ENCODE measurements around the gene IGLL5.

- no peak for TF ChIP-seq CTCF (conservative IDR thresholded peaks at IDR 0.05 in 1 of 2, IDR thresholded peaks at IDR 0.05 in 1 of 2; ENCODE audit: low read depth in 1 of 2, low read length in 2 of 2)
- TF ChIP-seq EZH2 (IDR thresholded peaks at IDR 0.05; ENCODE audit: low read length, missing control alignments) = no peak
Observed at GRCh38 chr22:22920910-22921550, 33.4 kb downstream of the IGLL5 start.

Data from fibroblast of lung (primary cell).